Skeletal muscle tissue (tissue), 4 donors: Measurements from ENCODE around the gene NUP133. TPM values are rescaled to one million over a fixed set of nuclear protein-coding genes. Genes with fewer than 3 reads are reported as not detected.
A peak's percentile ranks its signal among the peaks of the same experiment; 100 is the strongest.

Experiments
- H3K27ac ChIP-seq: one replicate; pipeline ENCODE4 v1.7.0; 2013; ENCODE audit warnings: mild to moderate bottlenecking, low read depth, low read length, inconsistent platforms
- H3K27me3 ChIP-seq, 3 donors: one replicate each; pipeline ENCODE4 v1.7.0; 2013; ENCODE audit warnings: low read length in 3 of 3; ENCODE audit not compliant: control insufficient read depth in 3 of 3, insufficient read depth in 3 of 3
- H3K36me3 ChIP-seq, 3 donors: one replicate each; pipeline ENCODE4 v1.7.0; 2013; ENCODE audit warnings: low read length in 3 of 3; ENCODE audit not compliant: control insufficient read depth in 3 of 3, insufficient read depth in 3 of 3
- H3K4me1 ChIP-seq, 3 donors: one replicate each; pipeline ENCODE4 v1.7.0; 2013; ENCODE audit warnings: low read length in 3 of 3, mild to moderate bottlenecking in 3 of 3; ENCODE audit not compliant: control insufficient read depth in 3 of 3, insufficient read depth in 3 of 3
- H3K4me3 ChIP-seq, 3 donors: one replicate each; pipeline ENCODE4 v1.7.0; 2013; ENCODE audit warnings: low read length in 3 of 3
- H3K9ac ChIP-seq, 3 donors: one replicate each; pipeline ENCODE4 v1.7.0; 2013; ENCODE audit warnings: low read length in 3 of 3, mild to moderate bottlenecking in 3 of 3, moderate library complexity in 2 of 3, low read depth in 1 of 3
- H3K9me3 ChIP-seq, 3 donors: one replicate each; pipeline ENCODE4 v1.7.0; 2013; ENCODE audit warnings: low read length in 3 of 3; ENCODE audit not compliant: control insufficient read depth in 3 of 3
- total RNA-seq: library from RNA; depleted of rRNA; stranded (reverse); fragments of >200 nt; gene quantifications from one replicate; pipeline ENCODE4 v1.2.3, GENCODE V29; 2014
- donor health status: Osteomylitis.

Gene NUP133
- total RNA-seq, 1 donor from 2014 or later, result 44.4 TPM

DNA sequence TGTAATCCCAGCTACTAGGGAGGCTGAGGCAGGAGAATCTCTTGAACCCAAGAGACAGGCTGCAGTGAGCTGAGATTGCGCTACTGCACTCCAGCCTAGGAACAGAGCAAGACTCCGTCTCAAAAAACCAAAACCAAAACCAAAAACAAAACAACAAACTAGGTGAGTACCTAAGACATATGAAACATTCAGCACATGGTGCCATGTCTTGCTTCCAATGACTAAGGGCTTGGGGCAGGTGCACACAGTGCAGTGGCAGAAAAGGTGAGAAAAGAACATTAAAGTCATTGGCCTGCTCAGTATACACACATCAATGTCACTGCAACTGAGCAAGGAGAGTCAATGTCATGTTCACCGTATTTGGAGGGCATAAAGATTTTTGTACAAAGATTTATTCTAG is 70.1 kb downstream of the NUP133 start:
- no peaks in the 10 kb centered on the region for H3K9me3 ChIP-seq
- peaks cover 10 to 18% (median 12%) of the 10 kb centered on the region in 3 donors for H3K36me3 ChIP-seq
- H3K4me3 ChIP-seq, result no peak overlapping the region
- no peak overlapping the region for H3K9ac ChIP-seq
- peaks cover 10 to 21% (median 10%) of the 10 kb centered on the region in 3 donors for H3K27me3 ChIP-seq
- no peak overlapping the region for H3K27ac ChIP-seq
- peaks cover 24 to 52% (median 25%) of the 10 kb centered on the region in 3 donors for H3K4me1 ChIP-seq

DNA sequence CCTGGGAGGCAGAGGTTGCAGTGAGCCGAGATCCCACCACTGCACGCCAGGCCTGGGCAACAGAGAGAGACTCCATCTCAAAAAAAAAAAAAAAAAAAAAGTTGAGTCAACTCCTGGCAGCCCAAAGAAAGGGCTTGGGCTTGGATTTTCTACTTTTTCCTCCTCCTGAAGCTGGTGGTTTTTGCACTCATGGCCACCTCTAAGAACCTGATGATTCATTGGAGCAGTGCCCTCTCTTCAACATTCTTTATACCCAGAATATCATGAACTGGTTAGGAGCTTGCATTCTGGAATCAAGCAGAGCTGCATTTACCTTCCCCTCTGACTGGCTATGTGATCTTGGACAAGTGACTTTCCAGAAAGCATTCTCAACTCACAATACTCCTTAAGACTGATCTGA is 70.7 kb downstream of the NUP133 start:
- H3K4me1 ChIP-seq, result peaks cover 24 to 54% (median 25%) of the 10 kb centered on the region in 3 donors
- H3K9ac ChIP-seq, result no peak overlapping the region
- no peaks in the 10 kb centered on the region for H3K9me3 ChIP-seq
- H3K27me3 ChIP-seq, result peaks cover 12 to 26% (median 13%) of the 10 kb centered on the region in 3 donors
- no peak overlapping the region for H3K27ac ChIP-seq
- peaks cover 16 to 23% (median 18%) of the 10 kb centered on the region in 3 donors for H3K36me3 ChIP-seq
- no peak overlapping the region for H3K4me3 ChIP-seq

DNA sequence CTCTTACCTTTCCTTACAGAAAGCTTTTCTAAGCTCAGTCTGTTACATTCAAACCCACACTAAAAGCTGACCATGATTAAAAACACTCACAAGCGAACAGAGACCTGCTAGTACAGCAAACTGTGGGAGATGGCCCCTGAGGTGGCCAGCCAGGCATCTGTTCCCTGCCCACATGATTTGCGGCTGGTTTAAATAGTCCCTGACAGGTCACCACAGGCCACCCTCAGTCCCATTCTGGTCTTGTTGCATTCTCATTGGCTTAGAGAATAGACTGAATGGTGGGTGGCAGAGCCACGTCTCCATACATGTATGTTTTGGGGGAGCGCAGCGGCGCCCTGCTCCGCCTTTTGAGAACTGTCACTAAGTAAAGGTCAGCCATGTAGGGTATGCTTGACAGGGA is 71.9 kb downstream of the NUP133 start:
- H3K9me3 ChIP-seq, result no peaks in the 10 kb centered on the region
- peak overlapping the region; percentile 95 to 99 (median 98) for H3K9ac ChIP-seq
- peaks cover 20 to 31% (median 29%) of the 10 kb centered on the region in 3 donors for H3K36me3 ChIP-seq
- H3K4me3 ChIP-seq, result peak overlapping the region in 2 of 3 donors; percentile 73 to 80
- peak overlapping the region; percentile 100 for H3K27ac ChIP-seq
- peaks cover 20 to 37% (median 21%) of the 10 kb centered on the region in 3 donors for H3K27me3 ChIP-seq
- peaks cover 21 to 61% (median 25%) of the 10 kb centered on the region in 3 donors for H3K4me1 ChIP-seq

DNA sequence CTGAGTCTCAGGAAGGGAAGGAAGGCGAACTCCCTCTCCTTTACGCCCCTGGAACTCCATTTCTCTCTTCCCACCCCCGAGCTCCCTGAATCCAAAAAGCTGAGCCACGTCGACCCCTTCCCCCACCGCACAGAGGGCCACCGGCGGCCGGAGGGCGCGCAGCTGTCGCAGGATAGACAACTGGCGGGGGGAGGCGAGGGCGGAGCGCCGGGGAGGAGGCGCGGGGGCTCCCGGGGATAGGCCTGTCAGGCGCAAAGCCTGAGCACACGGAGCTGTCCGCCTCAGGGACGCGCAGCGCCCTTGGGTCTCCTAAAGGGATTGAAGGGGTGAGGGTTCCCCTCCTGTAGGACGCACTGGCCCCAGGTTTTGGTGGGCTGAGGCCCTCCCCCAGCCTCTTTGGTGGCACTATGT is 73.5 kb downstream of the NUP133 start:
- Histone ChIP-seq H3K27me3 (peaks cover 22 to 49% (median 26%) of the 10 kb centered on the region in 3 donors), H3K4me1 (peaks cover 16 to 51% (median 18%) of the 10 kb centered on the region in 3 donors), H3K36me3 (peaks cover 17 to 28% (median 23%) of the 10 kb centered on the region in 3 donors), H3K9me3 (no peaks in the 10 kb centered on the region), H3K4me3 (peak overlapping the region; percentile 73 to 83 (median 73)), H3K27ac (peak overlapping the region; percentile 100), H3K9ac (peak overlapping the region; percentile 95 to 99 (median 98))

DNA sequence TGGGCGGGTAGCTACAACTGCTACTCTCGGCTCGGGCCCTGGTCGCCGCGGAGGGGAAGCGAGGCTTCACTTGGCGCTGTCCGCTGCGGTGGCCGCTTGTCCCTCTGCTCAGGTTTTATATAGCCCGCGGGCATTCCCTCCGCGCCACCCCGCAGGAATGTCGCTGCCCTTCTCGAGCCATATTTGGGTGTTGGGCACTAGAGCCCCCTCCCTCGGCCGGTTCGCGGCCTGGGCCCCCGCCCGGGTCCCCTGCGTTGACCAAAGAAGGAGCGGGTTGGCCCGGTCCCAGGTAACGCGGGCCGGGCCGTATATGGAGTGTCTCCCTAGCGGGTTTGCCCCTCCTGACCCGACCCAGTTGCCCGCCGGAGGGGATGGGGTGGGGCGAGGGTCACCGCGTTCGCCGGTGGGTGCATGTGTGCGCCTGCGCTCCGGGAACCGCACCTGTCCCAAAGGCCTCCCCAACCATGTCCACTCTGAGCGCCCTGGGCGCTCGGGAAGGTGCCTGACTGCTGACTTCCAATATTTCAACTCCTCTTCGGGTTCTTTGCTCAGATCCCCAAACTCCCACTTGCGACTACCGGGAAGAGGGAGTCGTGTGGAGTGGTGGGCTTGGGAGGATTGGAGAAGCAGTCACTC is 74.0 kb downstream of the NUP133 start, which contains the start of gene ACTA1:
Gene ACTA1 (minus strand): TSS at position 90 of the 636 bp plus-strand sequence. CDS start 979 bp downstream, outside the sequence.
- H3K9ac ChIP-seq, result peak within 1 kb of the TSS; percentile 95 to 100 (median 99)
- H3K27me3 ChIP-seq, result peaks cover 22 to 49% (median 26%) of the 10 kb centered on the region in 3 donors
- H3K9me3 ChIP-seq, result no peaks in the 10 kb centered on the region
- H3K27ac ChIP-seq, result peak within 1 kb of the TSS; percentile 100
- H3K4me3 ChIP-seq, result peak within 1 kb of the TSS; percentile 92 to 100 (median 94)
- H3K36me3 ChIP-seq, result peaks cover 16 to 28% (median 23%) of the 10 kb centered on the region in 3 donors
- peaks cover 16 to 48% (median 18%) of the 10 kb centered on the region in 3 donors for H3K4me1 ChIP-seq

DNA sequence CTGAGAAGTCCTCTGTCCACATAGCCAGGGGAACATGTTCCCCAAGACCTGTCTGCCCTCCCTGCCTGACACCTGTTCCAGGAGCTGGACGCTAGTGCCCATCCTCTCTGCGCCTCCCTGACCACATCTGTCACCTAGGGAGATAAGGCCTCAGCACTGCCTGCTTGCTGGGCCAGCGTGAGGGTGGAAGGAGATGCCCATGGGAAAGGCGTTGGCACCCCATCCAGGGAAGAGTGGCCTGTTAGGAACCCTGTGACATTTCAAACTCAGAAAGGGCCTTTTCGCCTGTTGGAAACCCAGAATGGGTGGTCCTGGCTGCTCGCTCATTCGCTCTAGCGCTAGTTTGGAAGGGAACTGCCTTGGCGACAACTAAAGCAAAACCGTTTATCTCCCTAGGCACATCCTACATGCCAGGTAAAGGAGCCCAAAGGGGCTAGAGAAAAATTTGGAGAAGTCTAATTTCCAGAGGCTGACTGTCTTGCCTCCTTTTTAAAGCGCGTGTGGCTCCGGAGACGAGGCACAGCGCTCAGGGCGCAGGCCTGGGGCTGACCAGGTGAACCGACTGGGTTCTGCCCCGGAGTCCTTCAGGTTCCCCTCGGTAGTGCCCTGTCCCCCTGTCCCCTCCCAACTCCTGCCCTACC is 74.7 kb downstream of the NUP133 start:
- Histone ChIP-seq H3K27ac (peak overlapping the region; percentile 100), H3K4me1 (peaks cover 16 to 47% (median 18%) of the 10 kb centered on the region in 3 donors), H3K4me3 (peak overlapping the region; percentile 92 to 100 (median 94)), H3K36me3 (peaks cover 16 to 28% (median 23%) of the 10 kb centered on the region in 3 donors), H3K9me3 (no peaks in the 10 kb centered on the region), H3K9ac (peak overlapping the region; percentile 95 to 100 (median 98)), H3K27me3 (peaks cover 22 to 49% (median 26%) of the 10 kb centered on the region in 3 donors)

DNA sequence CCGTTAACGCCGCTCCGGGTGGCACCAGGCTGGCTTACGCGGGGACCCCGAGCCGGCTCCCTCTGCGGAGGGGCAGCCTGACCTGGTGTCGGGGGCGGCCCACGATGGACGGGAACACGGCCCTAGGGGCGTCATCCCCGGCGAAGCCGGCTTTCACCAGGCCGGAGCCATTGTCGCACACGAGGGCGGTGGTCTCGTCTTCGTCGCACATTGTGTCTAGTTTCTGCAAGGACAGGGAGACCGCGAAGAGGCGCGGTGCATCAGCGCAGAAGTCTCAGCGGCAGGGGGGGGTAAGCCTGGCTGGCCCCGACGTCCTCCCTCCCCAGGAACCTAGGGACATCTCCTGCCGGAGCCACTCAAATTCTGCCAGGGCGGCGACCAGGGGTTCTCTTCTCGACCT is 75.2 kb downstream of the NUP133 start:
- Histone ChIP-seq H3K9ac (peak overlapping the region; percentile 95 to 100 (median 98)), H3K36me3 (peaks cover 16 to 28% (median 23%) of the 10 kb centered on the region in 3 donors), H3K4me1 (peaks cover 16 to 47% (median 18%) of the 10 kb centered on the region in 3 donors), H3K27me3 (peaks cover 22 to 49% (median 26%) of the 10 kb centered on the region in 3 donors), H3K4me3 (peak overlapping the region; percentile 92 to 100 (median 94)), H3K9me3 (no peaks in the 10 kb centered on the region), H3K27ac (peak overlapping the region; percentile 100)

DNA sequence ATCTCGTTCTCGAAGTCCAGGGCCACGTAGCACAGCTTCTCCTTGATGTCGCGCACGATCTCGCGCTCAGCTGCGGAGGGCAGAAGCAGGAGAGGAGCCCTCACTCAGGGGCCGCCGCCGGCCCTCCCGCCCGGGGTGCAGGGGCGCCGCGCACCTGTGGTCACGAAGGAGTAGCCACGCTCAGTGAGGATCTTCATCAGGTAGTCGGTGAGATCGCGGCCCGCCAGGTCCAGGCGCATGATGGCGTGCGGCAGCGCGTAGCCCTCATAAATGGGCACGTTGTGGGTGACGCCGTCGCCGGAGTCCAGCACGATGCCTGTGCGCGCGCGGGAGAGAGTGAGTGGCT is 76.1 kb downstream of the NUP133 start:
- Histone ChIP-seq H3K4me1 (peaks cover 16 to 46% (median 16%) of the 10 kb centered on the region in 3 donors), H3K9ac (peak overlapping the region; percentile 79 to 100 (median 79)), H3K9me3 (no peaks in the 10 kb centered on the region), H3K27ac (peak overlapping the region; percentile 100), H3K36me3 (peaks cover 16 to 28% (median 23%) of the 10 kb centered on the region in 3 donors), H3K27me3 (peaks cover 22 to 49% (median 26%) of the 10 kb centered on the region in 3 donors), H3K4me3 (peak overlapping the region; percentile 92 to 100 (median 94))

DNA sequence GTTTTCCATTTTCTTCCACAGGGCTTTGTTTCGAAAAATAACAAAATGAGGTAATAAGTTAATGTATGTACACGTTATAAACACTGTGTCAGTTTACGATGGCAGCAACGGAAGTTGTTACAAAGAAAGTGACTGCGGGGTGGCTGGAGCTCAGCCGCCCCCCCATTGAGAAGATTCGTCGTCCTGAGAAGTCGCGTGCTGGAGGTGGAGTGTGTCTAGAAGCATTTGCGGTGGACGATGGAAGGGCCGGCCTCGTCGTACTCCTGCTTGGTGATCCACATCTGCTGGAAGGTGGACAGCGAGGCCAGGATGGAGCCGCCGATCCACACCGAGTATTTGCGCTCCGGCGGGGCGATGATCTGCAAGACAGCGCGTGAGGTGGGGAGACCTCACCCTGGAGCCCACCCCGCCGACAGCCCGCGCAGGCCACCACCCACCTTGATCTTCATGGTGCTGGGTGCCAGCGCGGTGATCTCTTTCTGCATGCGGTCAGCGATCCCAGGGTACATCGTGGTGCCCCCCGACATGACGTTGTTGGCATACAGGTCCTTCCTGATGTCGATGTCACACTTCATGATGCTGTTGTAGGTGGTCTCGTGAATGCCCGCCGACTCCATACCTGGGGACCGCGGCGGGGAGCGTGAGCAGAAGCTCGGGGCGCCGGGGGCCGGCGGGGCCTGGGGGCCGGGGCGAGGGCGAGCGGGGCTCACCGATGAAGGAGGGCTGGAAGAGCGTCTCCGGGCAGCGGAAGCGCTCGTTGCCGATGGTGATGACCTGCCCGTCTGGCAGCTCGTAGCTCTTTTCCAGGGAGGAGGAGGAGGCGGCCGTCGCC is 76.6 kb downstream of the NUP133 start:
- Histone ChIP-seq H3K27me3 (peaks cover 22 to 49% (median 26%) of the 10 kb centered on the region in 3 donors), H3K27ac (peak overlapping the region; percentile 100)

More for the DNA sequence above, 76.6 kb downstream of the NUP133 start:
- Histone ChIP-seq H3K4me3 (peak overlapping the region; percentile 92 to 100 (median 94)), H3K9ac (peak overlapping the region; percentile 79 to 100 (median 79)), H3K9me3 (no peaks in the 10 kb centered on the region), H3K4me1 (peaks cover 10 to 41% (median 13%) of the 10 kb centered on the region in 3 donors), H3K36me3 (peaks cover 16 to 28% (median 23%) of the 10 kb centered on the region in 3 donors)
